ENCODE results near the gene GCGR.

The GCGR gene

DNA sequence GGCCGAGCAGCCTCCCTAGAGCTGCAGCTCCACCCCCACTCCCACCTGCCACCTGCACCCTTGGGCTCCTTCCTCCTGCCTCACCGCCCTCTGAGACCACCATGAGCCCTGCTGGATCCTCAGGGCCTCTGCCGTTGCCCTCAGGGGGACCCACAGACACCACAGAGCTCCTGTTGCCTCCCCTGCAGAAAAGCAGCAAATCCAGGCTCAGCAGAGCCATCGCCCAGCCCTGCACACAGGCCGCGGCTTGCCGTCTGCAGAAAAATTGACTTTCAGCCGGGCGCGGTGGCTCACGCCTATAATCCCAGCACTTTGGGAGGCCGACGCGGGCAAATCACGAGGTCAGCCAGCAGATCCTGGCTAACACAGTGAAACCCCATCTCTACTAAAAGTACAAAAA lies 37.9 kb downstream of the GCGR start:
- TF ChIP-seq, protein P1, sequence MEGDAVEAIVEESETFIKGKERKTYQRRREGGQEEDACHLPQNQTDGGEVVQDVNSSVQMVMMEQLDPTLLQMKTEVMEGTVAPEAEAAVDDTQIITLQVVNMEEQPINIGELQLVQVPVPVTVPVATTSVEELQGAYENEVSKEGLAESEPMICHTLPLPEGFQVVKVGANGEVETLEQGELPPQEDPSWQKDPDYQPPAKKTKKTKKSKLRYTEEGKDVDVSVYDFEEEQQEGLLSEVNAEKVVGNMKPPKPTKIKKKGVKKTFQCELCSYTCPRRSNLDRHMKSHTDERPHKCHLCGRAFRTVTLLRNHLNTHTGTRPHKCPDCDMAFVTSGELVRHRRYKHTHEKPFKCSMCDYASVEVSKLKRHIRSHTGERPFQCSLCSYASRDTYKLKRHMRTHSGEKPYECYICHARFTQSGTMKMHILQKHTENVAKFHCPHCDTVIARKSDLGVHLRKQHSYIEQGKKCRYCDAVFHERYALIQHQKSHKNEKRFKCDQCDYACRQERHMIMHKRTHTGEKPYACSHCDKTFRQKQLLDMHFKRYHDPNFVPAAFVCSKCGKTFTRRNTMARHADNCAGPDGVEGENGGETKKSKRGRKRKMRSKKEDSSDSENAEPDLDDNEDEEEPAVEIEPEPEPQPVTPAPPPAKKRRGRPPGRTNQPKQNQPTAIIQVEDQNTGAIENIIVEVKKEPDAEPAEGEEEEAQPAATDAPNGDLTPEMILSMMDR (IDR thresholded peaks at IDR 0.05; ENCODE audit: low read depth, low read length) = no peak
- no peak overlapping the region for H3K4me3 ChIP-seq (ENCODE audit: low read depth, low read length)

DNA sequence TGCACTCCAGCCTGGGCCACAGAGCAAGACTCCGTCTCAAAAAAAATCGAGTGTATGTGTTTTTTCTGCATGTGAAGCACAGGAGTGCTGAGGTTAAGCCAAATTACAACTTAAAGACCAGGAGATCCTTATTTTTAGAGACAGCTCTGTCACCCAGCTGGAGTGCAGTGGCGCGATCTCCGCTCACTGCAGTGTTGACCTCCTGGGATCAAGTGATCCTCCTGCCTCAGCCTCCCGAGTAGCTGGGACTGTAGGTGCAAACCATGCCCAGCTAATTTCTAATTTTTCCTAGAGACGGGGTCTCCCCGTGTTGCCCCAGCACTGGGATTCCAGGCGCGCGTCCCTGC lies 38.4 kb downstream of the GCGR start:
- TF ChIP-seq, protein P1 (IDR thresholded peaks at IDR 0.05; ENCODE audit: low read depth, low read length) = no peak
- H3K4me3 ChIP-seq (ENCODE audit: low read depth, low read length) = no peak overlapping the region

DNA sequence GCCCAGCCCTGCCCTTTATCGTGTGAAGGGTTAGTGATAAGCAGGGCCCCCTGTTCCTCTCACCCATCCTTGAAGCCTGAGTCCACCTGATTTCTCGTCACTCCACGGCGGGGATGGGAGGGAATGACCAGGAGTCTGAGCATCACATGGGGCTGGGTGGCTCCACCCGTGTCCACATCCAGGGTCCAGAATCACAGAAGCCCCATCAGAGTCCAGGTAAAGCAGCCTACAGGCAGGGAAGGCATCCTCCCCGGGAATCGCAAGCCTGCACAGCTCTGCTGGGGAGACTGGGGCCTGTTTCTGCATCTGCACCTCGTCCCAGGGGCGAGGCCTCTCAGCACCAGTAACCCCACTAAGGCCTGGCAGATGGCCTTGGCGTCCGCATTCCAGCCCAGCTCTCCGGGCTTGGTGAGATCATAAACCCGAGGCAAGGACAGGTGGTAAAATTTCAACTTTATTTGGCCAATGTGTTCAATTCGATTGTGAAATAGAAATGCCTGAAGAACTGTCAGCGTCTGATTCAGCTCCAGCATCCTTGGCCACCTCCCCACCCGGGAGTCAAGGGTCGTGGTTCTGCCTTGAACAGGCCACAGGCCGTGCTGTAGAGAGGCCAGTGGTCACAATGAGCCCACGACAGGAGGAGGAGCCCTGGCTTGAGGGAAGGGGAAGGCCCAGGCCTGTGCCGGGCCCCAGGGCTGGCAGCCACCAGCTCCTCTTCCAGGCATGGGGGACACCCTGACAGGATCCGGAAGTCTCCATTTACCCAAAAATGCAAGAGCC lies 39.0 kb downstream of the GCGR start:
- TF ChIP-seq, protein P1 (IDR thresholded peaks at IDR 0.05; ENCODE audit: low read depth, low read length) = no peak
- no peak overlapping the region for H3K4me3 ChIP-seq (ENCODE audit: low read depth, low read length)

DNA sequence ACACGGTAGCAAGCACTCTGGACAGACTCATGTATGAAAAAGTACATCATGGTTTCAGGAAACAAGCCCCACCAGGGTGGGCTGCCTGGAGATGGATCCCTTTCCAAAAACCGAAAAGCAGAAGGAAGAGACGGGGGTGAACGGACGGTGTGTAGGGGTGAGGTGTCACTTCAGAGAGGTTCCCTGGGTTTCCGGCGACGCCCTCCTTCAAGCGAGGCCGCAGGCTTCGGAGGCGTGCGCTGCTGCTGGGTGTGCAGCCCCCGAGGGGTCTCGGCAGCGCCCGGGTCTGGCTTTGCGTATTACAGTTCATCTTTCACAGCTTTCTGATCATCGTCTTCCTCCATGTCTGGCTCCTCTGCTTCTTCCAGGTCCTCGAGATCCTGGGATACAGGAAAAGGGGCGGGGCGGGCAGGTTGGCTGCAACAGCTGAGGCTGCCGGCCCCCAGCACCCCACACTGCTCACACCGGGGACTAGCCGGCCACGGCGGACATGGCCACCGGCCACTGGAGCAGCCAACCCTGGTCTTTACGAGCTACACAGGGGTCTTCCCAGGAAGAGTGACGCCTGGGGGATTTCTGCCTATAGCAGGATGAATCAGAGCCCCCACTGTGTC lies 39.9 kb downstream of the GCGR start:
- TF ChIP-seq, protein P1 (IDR thresholded peaks at IDR 0.05; ENCODE audit: low read depth, low read length) = no peak

DNA sequence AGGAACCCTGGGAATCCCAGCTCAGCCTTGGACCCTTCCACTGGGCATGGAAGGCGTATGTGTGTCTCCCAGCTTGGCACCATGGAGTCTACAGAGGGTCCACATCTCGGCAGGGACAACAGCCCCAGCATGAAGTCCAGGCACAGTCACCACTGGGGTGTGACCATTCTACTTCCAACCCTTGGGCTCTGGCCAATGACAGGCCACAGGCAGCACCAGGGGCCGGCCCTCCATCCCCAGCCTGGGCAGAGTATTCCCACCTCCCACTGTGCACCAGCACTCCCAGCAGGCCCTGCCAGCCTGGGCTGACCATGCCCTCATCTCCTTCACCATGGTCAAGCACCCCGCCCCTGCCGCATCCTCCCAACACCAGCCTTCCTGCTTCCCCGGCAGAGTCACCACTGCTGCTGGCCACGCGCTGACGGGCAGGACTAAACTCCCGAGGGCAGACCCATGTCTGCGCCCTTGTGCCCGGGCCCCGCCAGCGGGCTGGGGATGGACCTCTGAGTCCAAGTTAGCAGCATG lies 40.4 kb downstream of the GCGR start:
- H3K4me3 ChIP-seq (ENCODE audit: low read depth, low read length) = no peak overlapping the region
- TF ChIP-seq, protein P1 (IDR thresholded peaks at IDR 0.05; ENCODE audit: low read depth, low read length) = no peak

More for the DNA sequence above, 39.9 kb downstream of the GCGR start:
- no peak overlapping the region for H3K4me3 ChIP-seq (ENCODE audit: low read depth, low read length)

DNA sequence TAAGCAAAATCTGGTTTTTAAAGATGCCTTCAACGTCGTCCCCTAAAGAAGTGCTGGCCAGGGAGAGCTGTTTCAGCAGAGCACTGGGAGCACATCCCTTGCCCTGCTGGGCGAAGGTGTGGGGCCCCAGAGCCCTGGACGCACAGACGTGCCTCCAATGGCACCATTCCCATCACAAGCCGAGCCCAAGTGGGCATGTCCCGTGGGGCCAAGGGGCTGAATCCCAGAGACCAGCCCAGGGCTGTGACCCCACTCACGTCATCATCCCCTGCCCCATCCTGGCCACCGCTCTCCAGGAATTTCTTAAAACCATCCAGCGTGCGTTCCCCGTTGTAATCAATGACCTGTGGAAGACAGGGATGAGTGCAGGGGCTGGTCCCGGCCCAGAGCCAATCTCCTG lies 40.9 kb downstream of the GCGR start:
- TF ChIP-seq, protein P1 (IDR thresholded peaks at IDR 0.05; ENCODE audit: low read depth, low read length) = no peak

DNA sequence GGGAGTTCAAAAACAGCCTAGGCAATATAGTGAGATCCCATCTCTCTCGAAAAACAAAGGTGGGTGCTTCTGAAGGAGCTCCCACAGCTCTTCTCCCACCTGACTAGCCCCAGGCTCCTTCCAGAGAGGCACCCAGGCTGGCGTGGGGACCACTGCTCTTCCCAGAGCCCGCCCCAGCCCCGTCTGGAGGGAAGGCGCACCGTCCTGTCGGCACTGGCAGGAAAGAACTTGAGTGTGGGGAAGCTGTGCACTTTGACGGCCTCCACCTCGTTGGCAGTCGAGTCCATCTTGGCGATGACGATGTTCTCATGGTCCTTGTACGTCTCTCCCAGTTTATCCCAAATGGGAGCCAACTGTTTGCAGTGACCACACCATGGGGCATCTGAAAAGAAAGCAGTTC lies 41.4 kb downstream of the GCGR start:
- H3K4me3 ChIP-seq (ENCODE audit: low read depth, low read length) = no peak overlapping the region
- TF ChIP-seq, protein P1 (IDR thresholded peaks at IDR 0.05; ENCODE audit: low read depth, low read length) = no peak

More for the DNA sequence above, 40.9 kb downstream of the GCGR start:
- H3K4me3 ChIP-seq (ENCODE audit: low read depth, low read length) = no peak overlapping the region
